ENCODE data around the gene AADAT. TPM values are rescaled to one million over a fixed set of nuclear protein-coding genes. Genes with fewer than 3 reads are reported as not detected.

AADAT gene
- total and polyA plus RNA-seq, 2 of the 8 experiments (the other 6 are each of a cell fraction or from before 2014, with no cell fraction given), result 6.1 to 7.7 TPM

DNA sequence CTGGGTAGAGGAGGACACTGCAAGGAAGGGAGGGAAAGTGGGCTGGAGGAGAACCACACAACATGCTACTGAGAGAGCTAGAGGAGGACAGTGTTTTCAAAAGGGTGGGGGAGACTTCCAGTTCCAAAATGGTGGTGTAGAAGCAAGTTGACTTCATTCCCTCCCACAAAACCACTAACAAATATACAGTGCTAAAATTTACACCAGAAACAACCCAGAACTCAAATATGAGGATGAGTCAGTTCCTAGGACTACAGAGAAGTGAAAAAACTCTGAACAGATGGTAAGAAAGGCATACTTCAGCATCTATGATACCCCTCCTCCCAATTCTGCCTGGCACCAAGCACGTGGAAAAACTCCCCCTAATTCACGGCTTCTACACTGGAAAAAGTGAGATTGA, 9.8 kb downstream of the AADAT start:
- CTCF ChIA-PET (ENCODE audit: partially characterized antibody), result no interaction called here
- TF ChIP-seq MAFK (IDR thresholded peaks at IDR 0.05; ENCODE audit: low read depth, low read length) (no peak), NRF1 (IDR thresholded peaks at IDR 0.05; ENCODE audit: low read depth, low read length) (no peak), HDAC6 (IDR thresholded peaks at IDR 0.05; ENCODE audit: low read depth, low read length) (no peak), ASH2L (IDR thresholded peaks at IDR 0.05; ENCODE audit: low read length) (no peak)
- Histone ChIP-seq H3K27me3 (replicated peaks in 1 of 4; ENCODE audit: control insufficient read depth in 3 of 4, extremely low read depth in 1 of 4, insufficient read depth in 3 of 4, low read length in 3 of 4) (no peaks in the 10 kb centered on the region), H3K27ac (ENCODE audit: low read depth, low read length) (no peak overlapping the region), H2BK15ac (ENCODE audit: low read length) (no peak overlapping the region), H2BK20ac (ENCODE audit: low read length) (no peak overlapping the region), H4K5ac (ENCODE audit: insufficient read length, low read depth, low read length) (no peak overlapping the region), H3K79me2 (ENCODE audit: control insufficient read depth in 1 of 2, insufficient read depth in 2 of 2, low read length in 2 of 2) (no peaks in the 10 kb centered on the region), H3K4me1 (replicated peaks in 1 of 4; ENCODE audit: control insufficient read depth in 3 of 4, insufficient read depth in 4 of 4, low read length in 3 of 4) (peaks cover 0 to 1% (median 0%) of the 10 kb centered on the region in 4 experiments; a peak in 1 of 7 replicates), H3K4ac (replicated peaks; ENCODE audit: insufficient read length, low read depth, low read length) (no peak overlapping the region), H2AK5ac (ENCODE audit: low read depth, low read length) (no peak overlapping the region), H4K91ac (replicated peaks; ENCODE audit: insufficient read length, low read length) (no peak overlapping the region), H2BK5ac (ENCODE audit: low read depth, low read length) (no peak overlapping the region), H3K4me2 (ENCODE audit: insufficient read depth in 1 of 2, low read depth in 2 of 2, low read length in 2 of 2) (no peak overlapping the region), H3K23ac (ENCODE audit: insufficient read length) (no peak overlapping the region), H3K9me3 (ENCODE audit: insufficient read depth in 2 of 2, low read depth in 1 of 2, low read length in 1 of 2) (no peaks in the 10 kb centered on the region), H3K79me1 (ENCODE audit: low read depth, low read length) (no peaks in the 10 kb centered on the region), H2BK120ac (replicated peaks; ENCODE audit: low read depth, low read length) (no peak overlapping the region), H3K23me2 (ENCODE audit: low read depth, low read length) (no peaks in the 10 kb centered on the region; the same call in 1 of the 2 replicates), H3K18ac (ENCODE audit: extremely low read depth, low read length) (no peak overlapping the region), H4K8ac (ENCODE audit: extremely low read depth, insufficient read depth, low read length) (no peak overlapping the region), H3K14ac (ENCODE audit: insufficient read length) (no peak overlapping the region), H3K9ac (replicated peaks in 1 of 4; ENCODE audit: extremely low read depth in 1 of 4, low read depth in 3 of 4, low read length in 3 of 4) (no peak overlapping the region), H4K20me1 (replicated peaks in 1 of 2; ENCODE audit: control insufficient read depth in 1 of 2, insufficient read depth in 2 of 2, low read length in 2 of 2) (peaks cover 0 to 2% of the 10 kb centered on the region in 2 experiments), H2AFZ (ENCODE audit: low read length) (no peak overlapping the region), H3K36me3 (ENCODE audit: control insufficient read depth in 2 of 4, insufficient read depth in 4 of 4, low read length in 3 of 4) (peaks cover 2 to 15% (median 8%) of the 10 kb centered on the region in 4 experiments; a peak in 5 of 8 replicates), H3K56ac (replicated peaks; ENCODE audit: insufficient read length, low read depth, low read length) (no peak overlapping the region), H3K4me3 (ENCODE audit: extremely low read depth in 1 of 4, insufficient read depth in 2 of 4, low read depth in 3 of 4, low read length in 4 of 4) (no peak overlapping the region), H2BK12ac (ENCODE audit: low read depth, low read length) (no peak overlapping the region)
- POLR2A ChIA-PET (ENCODE audit: partially characterized antibody), result no interaction called here
- WGBS, 2 experiments (ENCODE audit: extremely low coverage in 1 of 2, insufficient coverage in 1 of 2, insufficient read length in 1 of 2, insufficient replicate concordance in 2 of 2, low coverage in 1 of 2, low lambda C conversion rate in 2 of 2, missing lambda C conversion rate in 1 of 2), result 95% methylated on average over 2 of the region's 2 CpGs; no CpG with 5 or more reads in 1 of the 2 experiments
- FAIRE-seq (no peak), DNase-seq (ENCODE audit: low read depth in 1 of 2, low spot score in 2 of 2) (no peak)

Measured in H1 (cell line).